ENCODE data around the gene RNF14.
"Not testable (repeated sequence)": the region's sequence is repeated elsewhere in the genome, so short reads cannot be mapped to it uniquely, and the experiment has no call there.

RNF14 gene

DNA sequence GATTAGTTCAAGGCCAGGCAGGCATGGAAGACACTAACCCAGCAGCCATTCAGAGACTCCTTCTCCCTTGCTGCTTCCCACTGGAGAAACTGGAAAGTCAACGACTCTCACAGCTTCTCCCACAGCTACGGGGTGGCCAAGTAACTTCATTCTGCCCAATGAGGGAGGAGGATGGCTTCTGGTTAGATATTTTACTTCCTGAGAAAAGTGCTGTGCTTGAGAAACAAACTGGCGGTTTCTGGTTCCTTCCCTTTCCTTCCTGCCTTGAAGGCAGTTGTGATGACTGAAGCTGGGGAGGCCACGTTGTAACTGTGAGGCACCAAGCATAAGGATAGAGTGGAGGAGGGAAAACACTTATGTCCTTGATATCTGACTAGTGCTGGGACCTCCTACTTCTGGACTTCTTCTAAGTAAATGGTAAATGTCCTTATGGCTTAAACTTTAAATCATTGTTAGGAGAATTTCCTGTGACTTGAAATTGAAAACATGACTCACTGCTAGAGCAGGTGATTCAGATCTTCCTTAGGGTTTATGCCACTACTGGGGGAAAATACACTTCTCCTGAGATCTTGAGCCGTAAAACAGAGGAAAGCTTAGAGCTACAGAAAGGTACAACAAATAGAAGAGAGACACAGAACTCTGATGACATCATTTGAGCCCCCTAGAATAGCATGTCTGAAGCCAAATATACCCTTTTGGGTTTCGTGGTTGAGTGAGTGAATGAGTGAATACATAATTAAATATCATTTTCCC is 47.1 kb downstream of the RNF14 start:
- peak in 4 of 6 experiments; percentile 15 to 56 (median 44) for DNase-seq

DNA sequence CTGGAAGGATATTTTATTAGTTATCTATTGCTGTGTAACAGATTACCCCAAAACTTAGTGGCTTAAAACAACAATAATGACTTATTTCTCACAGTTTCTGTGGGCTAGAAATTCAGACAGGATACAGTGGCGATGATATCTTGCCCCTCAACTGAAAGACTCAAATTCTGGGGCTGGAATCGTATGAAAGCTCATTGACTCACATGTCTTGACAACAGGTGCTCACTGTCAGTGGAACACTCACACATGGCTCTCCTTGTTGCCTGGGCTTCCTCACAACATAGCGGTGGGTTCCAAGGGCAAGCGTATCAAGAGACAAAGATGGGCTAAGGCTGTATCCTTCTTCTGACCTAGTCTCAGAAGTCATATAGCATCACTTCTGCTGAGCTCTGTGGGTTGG is 47.7 kb downstream of the RNF14 start:
- DNase-seq, result no peak

DNA sequence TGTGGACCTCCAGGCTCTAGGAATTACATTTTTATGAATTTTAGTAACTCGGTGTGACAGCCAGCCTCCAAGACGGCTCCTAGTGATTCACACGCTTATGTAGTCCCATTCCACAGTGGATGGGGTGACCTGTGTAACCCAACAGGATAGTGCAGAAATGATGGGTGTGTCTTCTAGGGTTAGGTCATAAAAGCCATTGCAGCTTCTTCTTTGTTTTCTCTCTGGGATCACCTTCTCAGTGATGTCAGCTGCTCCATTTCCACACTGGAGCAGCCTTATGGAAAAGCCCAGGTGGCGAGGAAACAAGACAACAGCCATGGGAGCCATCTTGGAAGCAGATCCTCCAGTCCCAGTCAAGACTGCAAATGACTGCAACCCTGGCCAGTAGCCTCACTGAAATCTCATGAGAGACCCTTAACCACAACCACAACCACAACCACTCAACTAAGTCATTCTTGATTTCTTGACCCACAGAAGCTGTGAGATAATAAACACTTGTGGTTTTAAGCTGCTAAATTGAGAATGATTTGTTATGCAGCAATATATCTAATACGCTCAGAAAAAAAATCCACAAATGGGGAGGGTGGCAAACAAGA is 49.0 kb downstream of the RNF14 start:
- DNase-seq, result no peak

DNA sequence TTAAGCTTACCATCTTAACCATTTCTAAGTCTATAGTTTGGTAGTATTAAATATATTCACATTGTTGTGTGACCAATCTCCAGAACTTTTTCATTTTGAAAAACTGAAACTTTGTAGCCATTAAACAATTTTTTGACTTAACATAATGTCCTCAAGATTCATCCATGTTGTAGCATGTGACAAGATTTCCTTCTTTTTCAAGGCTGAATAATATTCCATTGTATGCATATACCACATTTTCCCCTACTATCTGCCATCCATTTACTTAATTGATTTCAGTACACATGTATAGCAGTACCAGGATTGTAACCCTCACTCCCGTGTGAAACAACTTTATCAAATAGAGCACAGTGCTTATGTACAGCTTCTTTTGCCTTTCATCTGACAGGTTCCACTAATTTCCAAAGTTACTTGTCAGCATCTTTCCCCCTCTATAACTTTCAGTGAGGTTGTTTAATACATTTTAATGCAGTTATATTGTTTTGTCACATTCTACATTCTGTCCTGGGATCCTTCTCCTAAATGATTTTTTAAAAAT is 51.3 kb downstream of the RNF14 start:
- no peak for DNase-seq

DNA sequence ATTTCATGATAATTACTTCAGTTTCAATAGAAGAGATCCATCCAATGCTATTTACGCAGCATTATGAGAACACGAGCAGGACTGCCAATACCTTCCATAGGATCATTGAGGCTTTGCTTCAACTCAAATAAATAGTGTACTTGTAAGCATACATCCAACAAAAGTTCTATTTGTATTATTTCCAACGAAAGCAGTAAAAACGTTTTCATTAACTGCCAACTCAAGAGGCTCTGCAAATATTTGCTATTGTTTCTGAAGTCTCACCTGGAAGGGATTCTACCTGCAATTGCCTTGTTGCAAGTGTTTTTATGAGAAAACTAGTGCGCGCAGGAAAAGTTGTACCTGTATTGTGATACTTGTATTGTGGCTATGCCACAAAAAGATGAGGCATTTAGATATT is 54.9 kb downstream of the RNF14 start:
- DNase-seq, result no peak

DNA sequence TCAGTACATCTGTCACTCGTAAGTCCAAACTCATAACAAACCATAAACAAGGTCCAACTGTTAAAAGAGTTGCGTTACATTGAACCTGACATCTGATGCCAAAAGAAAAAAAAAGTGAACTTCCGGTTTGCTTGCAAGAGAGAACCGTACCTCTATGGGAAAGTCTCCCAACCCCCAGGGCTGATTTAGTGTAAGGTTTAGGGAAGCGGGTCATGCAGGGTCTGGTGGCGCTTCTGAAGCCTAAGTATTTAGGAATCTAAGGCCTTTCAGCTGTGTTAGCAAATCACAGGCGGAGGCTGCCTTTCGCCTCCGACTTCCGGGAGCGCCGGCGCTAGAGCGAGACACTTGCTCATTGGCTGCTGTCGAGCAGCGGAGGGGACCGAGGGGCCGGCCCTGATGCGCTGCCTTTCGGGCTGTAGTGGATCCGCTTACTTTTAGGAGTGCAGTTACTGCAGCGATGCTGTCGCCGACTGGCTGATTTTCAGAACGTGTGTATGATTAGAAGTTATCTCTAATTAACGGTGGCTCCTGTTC is 55.9 kb downstream of the RNF14 start:
- DNase-seq, result peak; percentile 71 to 85 (median 76)

DNA sequence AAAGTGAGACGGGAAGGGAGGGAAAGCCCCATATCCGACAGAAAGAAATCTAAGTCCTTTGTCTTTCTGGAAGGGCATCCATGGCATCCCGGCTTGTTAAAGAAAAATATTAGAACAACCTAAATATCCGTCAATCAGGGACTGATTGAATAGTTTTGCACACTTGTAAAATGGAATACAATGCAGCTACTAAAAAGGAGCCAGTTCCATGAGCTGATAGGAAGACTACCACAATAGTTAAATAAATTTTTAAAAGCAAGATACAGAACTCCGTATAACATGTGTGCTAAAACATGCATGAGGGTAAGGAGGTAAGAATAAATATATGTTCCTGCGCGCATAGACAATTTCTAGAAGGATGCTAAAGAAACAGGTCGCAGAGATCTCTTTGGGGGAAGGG is 56.7 kb downstream of the RNF14 start:
- no peak for DNase-seq

DNA sequence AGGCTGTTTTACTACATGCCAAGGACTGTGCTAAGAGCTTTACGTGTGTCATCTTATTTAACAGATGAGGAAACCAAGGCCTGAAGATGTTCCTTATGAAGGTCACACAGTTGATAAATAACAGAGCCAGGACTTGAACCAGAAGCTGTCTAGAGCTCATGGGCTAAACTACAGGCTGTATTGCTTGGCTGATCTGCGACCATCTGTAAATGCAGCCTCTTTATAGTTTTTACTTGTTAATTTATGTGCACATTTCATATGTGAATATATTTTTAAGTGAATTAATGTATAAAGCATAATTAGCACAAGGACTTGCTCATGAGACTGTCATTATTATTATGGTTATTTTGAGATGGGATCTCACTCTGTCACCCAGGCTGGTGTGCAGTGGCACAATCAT is 63.2 kb downstream of the RNF14 start:
- no peak for DNase-seq

DNA sequence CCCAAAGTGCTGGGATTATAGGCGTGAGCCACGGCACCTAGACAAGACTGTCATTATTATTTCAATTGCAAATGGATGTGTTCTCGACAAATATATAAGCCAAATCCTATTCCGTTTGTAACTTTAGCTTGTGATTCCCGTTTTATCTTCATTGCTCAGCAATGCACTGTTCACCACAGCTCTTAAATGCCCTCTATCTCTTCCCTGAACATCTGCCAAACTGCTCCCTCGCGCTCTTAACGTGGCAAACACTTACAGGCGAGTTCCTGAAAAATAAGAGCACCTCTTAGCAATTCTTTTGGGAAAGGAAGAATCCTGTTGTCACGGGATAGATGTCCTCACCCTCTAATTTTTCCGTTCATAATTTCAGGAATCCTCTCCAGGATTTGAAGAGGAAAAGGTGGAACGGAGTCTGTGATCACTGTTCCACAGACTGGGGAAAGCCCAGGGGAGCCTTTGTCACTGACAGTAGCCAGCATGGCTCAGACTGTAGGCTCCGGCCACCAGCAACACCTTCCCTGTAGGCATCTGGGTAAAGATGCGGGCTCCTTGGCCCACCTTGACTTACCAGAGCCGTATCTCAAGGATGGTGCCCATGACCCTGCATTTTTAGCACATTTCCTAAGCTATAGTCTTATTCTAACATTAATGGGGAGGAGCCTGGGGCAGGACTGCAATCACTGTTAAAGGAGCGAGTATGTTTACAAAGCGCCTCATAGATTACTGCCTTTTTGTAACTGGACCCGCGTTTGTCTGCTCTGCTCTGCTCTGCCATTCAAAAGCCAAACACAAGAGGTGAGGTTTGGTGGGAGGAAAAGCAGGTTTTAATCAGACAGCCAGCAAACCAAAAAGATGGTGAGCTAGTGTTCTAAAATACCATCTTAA is 64.1 kb downstream of the RNF14 start:
- no peak for DNase-seq

DNA sequence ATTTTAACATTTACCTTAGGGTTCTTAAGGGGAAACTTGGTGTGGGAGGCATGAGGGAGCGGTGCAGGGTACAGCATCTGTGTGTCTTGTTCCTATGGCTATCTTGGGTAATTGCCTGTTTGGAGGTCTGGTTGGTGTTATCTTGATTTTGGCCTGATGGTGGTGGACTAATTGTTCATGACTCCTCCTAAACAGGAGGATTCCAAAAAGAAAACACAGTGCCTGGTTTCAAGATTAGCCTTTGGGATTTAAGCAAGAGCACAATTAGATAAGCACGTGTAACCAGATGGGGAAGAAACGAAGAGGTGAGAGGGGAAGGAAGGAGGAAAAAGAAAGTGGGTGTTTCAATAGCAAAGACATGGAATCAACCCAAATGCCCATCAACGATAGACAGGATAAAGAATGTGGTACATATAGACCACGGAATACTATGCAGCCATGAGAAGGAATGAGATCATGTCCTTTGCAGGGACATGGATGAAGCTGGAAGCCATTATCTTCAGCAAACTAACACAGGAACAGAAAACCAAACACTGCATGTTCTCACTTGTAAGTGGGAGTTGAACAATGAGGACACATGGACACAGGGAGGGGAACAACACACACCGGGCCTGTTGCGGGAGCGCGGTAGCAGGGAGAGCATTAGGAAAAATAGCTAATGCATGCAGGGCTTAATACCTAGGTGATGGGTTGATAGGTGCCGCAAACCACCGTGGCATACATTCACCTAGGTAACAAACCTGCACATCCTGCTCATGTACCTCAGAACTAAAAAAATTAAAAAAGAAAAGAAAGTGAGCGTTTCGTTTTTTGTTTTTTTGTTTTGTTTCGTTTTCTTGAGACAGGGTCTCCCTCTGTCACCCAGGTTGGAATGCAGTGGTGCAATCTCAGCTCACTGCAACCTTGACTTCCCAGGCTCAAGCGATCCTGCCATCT is 65.0 kb downstream of the RNF14 start:
- DNase-seq, result peak in 2 of 6 experiments; percentile 38 to 44

DNA sequence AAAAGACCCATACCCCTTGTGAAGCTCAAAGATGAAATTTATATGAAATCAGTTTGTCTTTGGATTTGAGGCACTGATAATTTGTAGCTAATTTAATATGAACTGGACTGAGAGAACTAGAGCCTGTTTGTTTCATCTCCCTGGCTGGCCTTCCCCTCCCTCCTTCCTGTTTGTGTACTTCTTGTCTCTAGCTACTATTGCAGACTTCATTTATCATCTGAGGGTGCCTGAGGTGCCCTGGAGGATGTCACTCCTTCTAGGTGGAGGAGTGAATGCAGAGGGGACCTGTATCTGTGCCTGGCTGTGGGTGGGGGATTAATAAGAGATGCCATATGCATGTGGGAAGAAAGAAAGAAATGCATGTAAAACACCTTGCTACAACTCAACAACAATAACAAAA is 66.1 kb downstream of the RNF14 start:
- peak in 2 of 6 experiments; percentile 19 to 29 for DNase-seq

DNA sequence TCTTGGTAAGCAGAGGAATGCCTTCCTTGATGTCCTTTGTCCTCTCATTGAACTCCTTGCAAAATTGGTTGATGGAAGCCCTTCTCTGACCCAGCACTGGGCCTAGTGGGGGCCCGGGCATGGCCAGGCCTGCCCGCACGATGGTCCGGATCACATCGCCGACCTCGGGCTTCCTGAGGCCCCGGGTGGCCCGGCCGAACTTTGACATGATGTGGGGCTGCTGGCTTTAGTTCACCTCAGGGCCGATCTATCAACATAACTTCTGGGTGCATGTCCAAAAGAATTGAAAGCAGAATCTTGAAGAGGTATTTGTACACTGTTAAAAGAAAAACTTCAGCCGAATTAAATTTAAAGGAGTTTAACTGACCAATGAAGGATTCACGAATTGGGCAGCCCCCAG is 68.0 kb downstream of the RNF14 start:
- DNase-seq, result no peak

DNA sequence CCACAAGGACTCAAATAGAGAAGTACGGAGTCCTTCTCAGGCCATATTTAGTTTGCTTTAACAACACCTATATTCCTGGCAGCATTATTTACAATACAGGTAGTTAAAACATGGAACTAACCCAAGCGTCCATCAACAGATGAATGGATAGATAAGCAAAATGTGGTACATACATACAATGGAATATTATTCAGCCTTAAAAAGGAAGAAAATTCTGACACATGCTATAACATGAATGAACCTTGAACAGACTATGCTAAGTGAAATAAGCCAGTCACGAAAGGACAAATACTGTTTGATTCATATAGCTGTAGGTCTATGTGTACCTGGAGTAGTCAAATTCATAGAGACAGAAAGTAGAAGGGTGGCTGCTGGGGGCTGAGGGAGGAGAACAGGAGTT is 68.7 kb downstream of the RNF14 start:
- not testable (repeated sequence) for DNase-seq

DNA sequence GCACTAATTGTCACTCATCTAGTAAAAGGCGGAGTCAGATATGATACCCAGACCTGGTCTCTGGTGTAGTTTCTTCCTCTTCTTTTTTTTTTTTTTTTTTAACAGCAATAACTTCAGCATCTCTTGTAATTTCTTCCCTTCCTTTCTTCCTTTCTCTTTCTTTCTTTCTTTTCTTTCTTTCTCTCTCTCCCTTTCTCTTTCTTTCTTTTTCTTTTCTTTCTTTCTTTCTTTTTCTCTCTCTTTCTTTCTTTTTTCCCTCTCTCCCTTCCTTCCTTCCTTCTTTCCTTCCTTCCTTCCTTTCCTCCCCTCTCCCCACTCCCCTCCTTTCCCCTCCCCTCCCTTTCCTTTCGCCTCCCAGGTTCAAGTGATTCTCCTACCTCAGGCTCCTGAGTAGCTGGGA is 69.8 kb downstream of the RNF14 start:
- no peak for DNase-seq
